ENCODE data around the gene FTH1. TPM values are rescaled to one million over a fixed set of nuclear protein-coding genes. Genes with fewer than 3 reads are reported as not detected.

FTH1 gene
- total RNA-seq, 1 experiment from 2014 or later: 1,937 TPM

GRCh38 chr11:61947486-61948210 is 19.8 kb downstream of the FTH1 start:
- H3K4me2 ChIP-seq (ENCODE audit: low read length): no peak overlapping the region
- peak; percentile 97 for TF ChIP-seq CTCF (conservative IDR thresholded peaks at IDR 0.05; ENCODE audit: low read depth, low read length)
- no peak for TF ChIP-seq EZH2 (IDR thresholded peaks at IDR 0.05; ENCODE audit: low read length, unreplicated experiment)

GRCh38 chr11:61946894-61947293 is 20.5 kb downstream of the FTH1 start:
- DNase-seq (no peak), ATAC-seq (no peak)
- 0 out of 2 replicates have a peak, but pooled peaks cover 5% of the 10 kb centered on the region for H3K9me3 ChIP-seq (ENCODE audit: low read length)
- intact Hi-C loops (cut with micrococcal nuclease): loop anchor here (1.0 to 2.0 kb wide), 5 partner anchors 48 to 162 kb away; no protein-coding TSS in a partner anchor
- ChIA-PET POLR2A (ENCODE audit: unreplicated experiment) (interaction anchor here (0.5 kb wide), 1 partner anchor 21 kb away, joined by 11 read pairs; the partner anchor contains the start of gene FTH1), CTCF (interaction anchor here (0.5 to 2.3 kb wide), 7 partner anchors 45 to 320 kb away, joined by 3 to 24 read pairs (median 10); no protein-coding TSS in a partner anchor)
- H2AFZ ChIP-seq (ENCODE audit: low read length): no peak overlapping the region
- H3K27ac ChIP-seq (ENCODE audit: low read length): no peak overlapping the region
- H3K79me2 ChIP-seq (ENCODE audit: low read length): no peaks in the 10 kb centered on the region
- no TSS peak for BruUV-seq (replicated peaks)
- H3K9me2 ChIP-seq (replicated peaks; ENCODE audit: low read length): no peaks in the 10 kb centered on the region
- no peaks in the 10 kb centered on the region for H3K27me3 ChIP-seq (ENCODE audit: low read length)
- H3K4me3 ChIP-seq (ENCODE audit: low read length): no peak overlapping the region
- no peaks in the 10 kb centered on the region for H3K36me3 ChIP-seq (ENCODE audit: low read depth, low read length)
- H3K4me2 ChIP-seq (ENCODE audit: low read length): no peak overlapping the region
- TF ChIP-seq CTCF (conservative IDR thresholded peaks at IDR 0.05; ENCODE audit: low read depth, low read length) (no peak), EZH2 (IDR thresholded peaks at IDR 0.05; ENCODE audit: low read length, unreplicated experiment) (no peak), EZH2phosphoT487 (IDR thresholded peaks at IDR 0.05; ENCODE audit: borderline replicate concordance, low read length) (no peak)
- no peaks in the 10 kb centered on the region for H3F3A ChIP-seq (ENCODE audit: low read length, unreplicated experiment)
- H3K4me1 ChIP-seq (ENCODE audit: insufficient read depth, low read length): peaks cover 7% of the 10 kb centered on the region; the same call in 1 of the 2 replicates
- H4K20me1 ChIP-seq (ENCODE audit: low read length): no peaks in the 10 kb centered on the region
- no peak overlapping the region for H3K9ac ChIP-seq (ENCODE audit: low read length)

More at GRCh38 chr11:61947486-61948210, 19.8 kb downstream of the FTH1 start:
- ChIA-PET POLR2A (ENCODE audit: unreplicated experiment) (no interaction called here), CTCF (interaction anchor here (0.5 to 2.3 kb wide), 14 partner anchors 20 to 321 kb away, joined by 3 to 24 read pairs (median 3); no protein-coding TSS in a partner anchor)
- ATAC-seq (peak; percentile 85), DNase-seq (peak; percentile 92)
- Histone ChIP-seq H3K9me3 (ENCODE audit: low read length) (0 out of 2 replicates have a peak, but pooled peaks cover 5% of the 10 kb centered on the region), H3K4me3 (ENCODE audit: low read length) (no peak overlapping the region), H3F3A (ENCODE audit: low read length, unreplicated experiment) (no peaks in the 10 kb centered on the region), H3K79me2 (ENCODE audit: low read length) (no peaks in the 10 kb centered on the region), H3K9ac (ENCODE audit: low read length) (no peak overlapping the region), H3K27me3 (ENCODE audit: low read length) (no peaks in the 10 kb centered on the region), H4K20me1 (ENCODE audit: low read length) (no peaks in the 10 kb centered on the region), H3K4me1 (ENCODE audit: insufficient read depth, low read length) (peaks cover 7% of the 10 kb centered on the region; the same call in 1 of the 2 replicates), H3K27ac (ENCODE audit: low read length) (no peak overlapping the region), H3K9me2 (replicated peaks; ENCODE audit: low read length) (no peaks in the 10 kb centered on the region), H2AFZ (ENCODE audit: low read length) (peak overlapping the region; percentile 33), H3K36me3 (ENCODE audit: low read depth, low read length) (no peaks in the 10 kb centered on the region)
- BruUV-seq (replicated peaks): no TSS peak
- intact Hi-C loops (cut with micrococcal nuclease): loop anchor here (1.0 to 2.0 kb wide), 6 partner anchors 48 to 161 kb away; no protein-coding TSS in a partner anchor

GRCh38 chr11:61945191-61945590 is 22.2 kb downstream of the FTH1 start:
- Histone ChIP-seq H3K4me2 (ENCODE audit: low read length) (no peak overlapping the region), H2AFZ (ENCODE audit: low read length) (no peak overlapping the region), H3K9ac (ENCODE audit: low read length) (no peak overlapping the region), H3K9me2 (replicated peaks; ENCODE audit: low read length) (no peaks in the 10 kb centered on the region), H3K27me3 (ENCODE audit: low read length) (no peaks in the 10 kb centered on the region), H4K20me1 (ENCODE audit: low read length) (no peaks in the 10 kb centered on the region), H3K9me3 (ENCODE audit: low read length) (0 out of 2 replicates have a peak, but pooled peaks cover 5% of the 10 kb centered on the region), H3K27ac (ENCODE audit: low read length) (no peak overlapping the region), H3K4me1 (ENCODE audit: insufficient read depth, low read length) (peaks cover 7% of the 10 kb centered on the region; the same call in 1 of the 2 replicates), H3F3A (ENCODE audit: low read length, unreplicated experiment) (no peaks in the 10 kb centered on the region), H3K79me2 (ENCODE audit: low read length) (no peaks in the 10 kb centered on the region), H3K36me3 (ENCODE audit: low read depth, low read length) (no peaks in the 10 kb centered on the region), H3K4me3 (ENCODE audit: low read length) (no peak overlapping the region)
- no peak for TF ChIP-seq EZH2 (IDR thresholded peaks at IDR 0.05; ENCODE audit: low read length, unreplicated experiment)
- no peak for TF ChIP-seq EZH2phosphoT487 (IDR thresholded peaks at IDR 0.05; ENCODE audit: borderline replicate concordance, low read length)
- no peak for TF ChIP-seq CTCF (conservative IDR thresholded peaks at IDR 0.05; ENCODE audit: low read depth, low read length)
- intact Hi-C loops (cut with micrococcal nuclease): no loop called here
- no TSS peak for BruUV-seq (replicated peaks)
- no peak for ATAC-seq
- DNase-seq: no peak
- ChIA-PET POLR2A (ENCODE audit: unreplicated experiment) (no interaction called here), CTCF (no interaction called here)
